ENCODE results near the gene AGO1.

- TF ChIP-seq ASH2L (IDR thresholded peaks at IDR 0.05; ENCODE audit: low read length), result no peak
- no peak for TF ChIP-seq POLR2A (IDR thresholded peaks at IDR 0.05; ENCODE audit: control extremely low read depth in 1 of 2, low read depth in 2 of 2, low read length in 2 of 2)
- TF ChIP-seq CTCF (IDR thresholded peaks at IDR 0.05; ENCODE audit: control extremely low read depth in 1 of 3, insufficient read depth in 1 of 3, low read depth in 1 of 3, low read length in 3 of 3), result no peak
- TF ChIP-seq RNF2 (IDR thresholded peaks at IDR 0.05; ENCODE audit: borderline replicate concordance, low read depth, low read length, missing control alignments, poor library complexity, severe bottlenecking), result no peak
- no peak for TF ChIP-seq ATF2 (IDR thresholded peaks at IDR 0.05; ENCODE audit: low read length)
- TF ChIP-seq EP300 (IDR thresholded peaks at IDR 0.05; ENCODE audit: borderline replicate concordance in 1 of 2, low read depth in 2 of 2, low read length in 2 of 2), result no peak
- TF ChIP-seq SUZ12 (IDR thresholded peaks at IDR 0.05; ENCODE audit: low read length), result no peak
- no peak for TF ChIP-seq JUND (IDR thresholded peaks at IDR 0.05; ENCODE audit: low read length)
- no peak for TF ChIP-seq TBP (IDR thresholded peaks at IDR 0.05; ENCODE audit: low read depth, low read length)
- TF ChIP-seq EZH2 (IDR thresholded peaks at IDR 0.05; ENCODE audit: low read depth, low read length, severe bottlenecking), result no peak
- TF ChIP-seq POU5F1 (IDR thresholded peaks at IDR 0.05; ENCODE audit: low read depth, low read length), result no peak
- TF ChIP-seq PHF8 (conservative IDR thresholded peaks at IDR 0.05; ENCODE audit: low read depth, low read length), result no peak
These were observed 88.6 kb downstream of the AGO1 start for GRCh38 chr1:35971601-35972000.
